PC-9 (cell line): ENCODE data around the gene FAM219A. TPM values are rescaled to one million over a fixed set of nuclear protein-coding genes. Genes with fewer than 3 reads are reported as not detected.
"Not testable (repeated sequence)": the region's sequence is repeated elsewhere in the genome, so short reads cannot be mapped to it uniquely, and the experiment has no call there.

Source experiments
- BruUV-seq: library from RNA; stranded (reverse); fragments of 400-500 nt; replicated peaks from 2 replicates; lab custom pipeline; 2021; lab: Mats Ljungman, UMichigan
- CTCF ChIA-PET: fragments of 300-600 bp; sonication (Branson Sonifier 250); formaldehyde crosslinking; loops from one replicate; lab custom pipeline; 2022; ENCODE audit warnings: antibody characterized with exemption; lab: Charles Lee
- POLR2A ChIA-PET: fragments of 300-600 bp; sonication (Branson Sonifier 250); formaldehyde crosslinking; loops from one replicate; lab custom pipeline; 2022; ENCODE audit warnings: antibody characterized with exemption; ENCODE audit not compliant: unreplicated experiment; lab: Charles Lee
- DNase-seq, 2 experiments: peaks; one replicate each; pipeline versions ENCODE4 v3.0.0 to v3.0.0-alpha.2; 2015 to 2022; ENCODE audit warnings: mixed read lengths in 1 of 2
- H2AFZ ChIP-seq: fragments of 200-600 bp; sonication (generic); 2 replicates; pipeline ENCODE4 v1.8.1; 2017; ENCODE audit warnings: antibody characterized with exemption
- H3F3A ChIP-seq: fragments of 200-600 bp; sonication (generic); 2 replicates; pipeline ENCODE4 v1.8.1; 2017; ENCODE audit warnings: antibody characterized with exemption, mild to moderate bottlenecking, low read depth; ENCODE audit not compliant: insufficient read depth
- H3K27ac ChIP-seq: fragments of 200-600 bp; sonication (generic); 2 replicates; pipeline ENCODE4 v1.6.1; 2016; ENCODE audit warnings: mixed run types
- H3K27me3 ChIP-seq: fragments of 200-600 bp; sonication (generic); 2 replicates; pipeline ENCODE4 v1.6.1; 2016; ENCODE audit warnings: low read depth, mixed run types; ENCODE audit not compliant: insufficient read depth
- H3K36me3 ChIP-seq: fragments of 200-600 bp; sonication (generic); 2 replicates; pipeline ENCODE4 v1.6.1; 2016; ENCODE audit warnings: low read depth, mixed run types
- H3K4me1 ChIP-seq: fragments of 200-600 bp; sonication (generic); replicated peaks from 2 replicates; pipeline ENCODE4 v1.6.1; 2016; ENCODE audit warnings: mixed run types; ENCODE audit not compliant: insufficient read depth
- H3K4me2 ChIP-seq: fragments of 200-600 bp; sonication (generic); 2 replicates; pipeline ENCODE4 v1.6.1; 2017; ENCODE audit warnings: mixed run types
- H3K4me3 ChIP-seq: fragments of 200-600 bp; sonication (generic); 2 replicates; pipeline ENCODE4 v1.6.1; 2016; ENCODE audit warnings: mixed run types
- H3K79me2 ChIP-seq: fragments of 200-600 bp; sonication (generic); 2 replicates; pipeline ENCODE4 v1.6.1; 2017; ENCODE audit warnings: low read depth, mixed run types
- H3K9me2 ChIP-seq: fragments of 200-600 bp; sonication (generic); 2 replicates; pipeline ENCODE4 v1.8.1; 2017; ENCODE audit warnings: mild to moderate bottlenecking; ENCODE audit not compliant: insufficient read depth
- H3K9me3 ChIP-seq: fragments of 200-600 bp; sonication (generic); 2 replicates; pipeline ENCODE4 v1.8.1; 2016; ENCODE audit warnings: low read depth; ENCODE audit not compliant: insufficient read depth
- H4K20me1 ChIP-seq: fragments of 200-600 bp; sonication (generic); 2 replicates; pipeline ENCODE4 v1.8.1; 2017; ENCODE audit not compliant: insufficient read depth
- EZH2 ChIP-seq: fragments of 200-600 bp; sonication (generic); IDR thresholded peaks from 2 replicates; pipeline ENCODE4 v1.8.0; 2017; ENCODE audit warnings: antibody characterized with exemption, low read depth
- intact Hi-C: fragments of 100-400 bp; cut with micrococcal nuclease; formaldehyde crosslinking; loops from one replicate; pipeline ENCODE4 v1.10.0; 2022; ENCODE audit not compliant: unreplicated experiment
- total RNA-seq: library from RNA; stranded (reverse); gene quantifications from 2 replicates; pipeline ENCODE4 v1.2.3, GENCODE V29; 2021
- TF ChIP-seq, protein P1 (sequence below): fragments of 200-600 bp; sonication (generic); conservative IDR thresholded peaks from 2 replicates; pipeline ENCODE4 v1.6.1; 2017; ENCODE audit warnings: mixed run types, antibody characterized with exemption, mild to moderate bottlenecking, moderate library complexity

The FAM219A gene
- total RNA-seq, 1 experiment from 2014 or later, result 15.6 TPM

- H3K4me1 ChIP-seq, result no peaks in the 10 kb centered on the region
- no peaks in the 10 kb centered on the region for H3F3A ChIP-seq
- H3K36me3 ChIP-seq, result no peaks in the 10 kb centered on the region
- H3K4me2 ChIP-seq, result no peak overlapping the region
- H2AFZ ChIP-seq, result no peak overlapping the region
- no peak overlapping the region for H3K27ac ChIP-seq
- H3K4me3 ChIP-seq, result no peak overlapping the region
- CTCF ChIA-PET, result no interaction called here
- H4K20me1 ChIP-seq, result no peaks in the 10 kb centered on the region
- intact Hi-C loops, result no loop called here
- H3K27me3 ChIP-seq, result no peaks in the 10 kb centered on the region
- no TSS peak for BruUV-seq
- H3K79me2 ChIP-seq, result no peaks in the 10 kb centered on the region
- no peak for DNase-seq
- POLR2A ChIA-PET, result no interaction called here
- H3K9me3 ChIP-seq, result no peaks in the 10 kb centered on the region
- no peaks in the 10 kb centered on the region for H3K9me2 ChIP-seq
- TF ChIP-seq EZH2, result no peak
- TF ChIP-seq, protein P1, sequence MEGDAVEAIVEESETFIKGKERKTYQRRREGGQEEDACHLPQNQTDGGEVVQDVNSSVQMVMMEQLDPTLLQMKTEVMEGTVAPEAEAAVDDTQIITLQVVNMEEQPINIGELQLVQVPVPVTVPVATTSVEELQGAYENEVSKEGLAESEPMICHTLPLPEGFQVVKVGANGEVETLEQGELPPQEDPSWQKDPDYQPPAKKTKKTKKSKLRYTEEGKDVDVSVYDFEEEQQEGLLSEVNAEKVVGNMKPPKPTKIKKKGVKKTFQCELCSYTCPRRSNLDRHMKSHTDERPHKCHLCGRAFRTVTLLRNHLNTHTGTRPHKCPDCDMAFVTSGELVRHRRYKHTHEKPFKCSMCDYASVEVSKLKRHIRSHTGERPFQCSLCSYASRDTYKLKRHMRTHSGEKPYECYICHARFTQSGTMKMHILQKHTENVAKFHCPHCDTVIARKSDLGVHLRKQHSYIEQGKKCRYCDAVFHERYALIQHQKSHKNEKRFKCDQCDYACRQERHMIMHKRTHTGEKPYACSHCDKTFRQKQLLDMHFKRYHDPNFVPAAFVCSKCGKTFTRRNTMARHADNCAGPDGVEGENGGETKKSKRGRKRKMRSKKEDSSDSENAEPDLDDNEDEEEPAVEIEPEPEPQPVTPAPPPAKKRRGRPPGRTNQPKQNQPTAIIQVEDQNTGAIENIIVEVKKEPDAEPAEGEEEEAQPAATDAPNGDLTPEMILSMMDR, result no peak
Measured at GRCh38 chr9:34442770-34443169, 15.6 kb downstream of the FAM219A start.

DNA sequence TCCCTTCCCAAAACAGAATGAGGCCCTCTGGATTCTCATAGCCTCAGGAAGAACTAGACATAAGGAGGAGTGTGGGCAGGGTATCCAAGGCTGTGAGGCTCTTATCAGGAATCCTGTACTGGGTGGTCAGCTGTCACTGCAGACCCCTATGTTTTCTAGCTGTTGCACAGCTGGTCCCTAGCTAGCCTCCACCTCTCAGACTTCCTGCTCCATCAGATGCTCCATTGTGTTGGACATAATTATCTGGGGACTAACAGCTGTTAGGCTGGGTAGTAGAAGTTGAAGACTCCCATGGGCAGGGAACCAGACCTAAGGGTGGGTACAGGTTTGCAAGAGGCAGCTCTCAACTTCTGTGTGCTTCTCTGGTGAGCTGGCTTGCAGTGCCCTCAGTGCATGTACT, 18.4 kb downstream of the FAM219A start:
- Histone ChIP-seq H3K36me3 (no peaks in the 10 kb centered on the region), H2AFZ (no peak overlapping the region), H3F3A (no peaks in the 10 kb centered on the region), H3K9me2 (no peaks in the 10 kb centered on the region), H3K9me3 (no peaks in the 10 kb centered on the region), H3K4me3 (no peak overlapping the region), H3K4me1 (no peaks in the 10 kb centered on the region), H3K79me2 (no peaks in the 10 kb centered on the region), H4K20me1 (0 out of 2 replicates have a peak, but pooled peaks cover 5% of the 10 kb centered on the region), H3K27me3 (no peaks in the 10 kb centered on the region), H3K27ac (no peak overlapping the region), H3K4me2 (no peak overlapping the region)
- TF ChIP-seq, protein P1, result no peak
- TF ChIP-seq EZH2, result no peak
- ChIA-PET CTCF (interaction anchor here (1.1 kb wide), 1 partner anchor 36 kb away, joined by 3 read pairs; no protein-coding TSS in a partner anchor), POLR2A (no interaction called here)
- intact Hi-C loops, result no loop called here
- BruUV-seq, result no TSS peak
- DNase-seq, result no peak

GRCh38 chr9:34438465-34438864, 19.9 kb downstream of the FAM219A start:
- POLR2A ChIA-PET, result not testable (repeated sequence)

DNA sequence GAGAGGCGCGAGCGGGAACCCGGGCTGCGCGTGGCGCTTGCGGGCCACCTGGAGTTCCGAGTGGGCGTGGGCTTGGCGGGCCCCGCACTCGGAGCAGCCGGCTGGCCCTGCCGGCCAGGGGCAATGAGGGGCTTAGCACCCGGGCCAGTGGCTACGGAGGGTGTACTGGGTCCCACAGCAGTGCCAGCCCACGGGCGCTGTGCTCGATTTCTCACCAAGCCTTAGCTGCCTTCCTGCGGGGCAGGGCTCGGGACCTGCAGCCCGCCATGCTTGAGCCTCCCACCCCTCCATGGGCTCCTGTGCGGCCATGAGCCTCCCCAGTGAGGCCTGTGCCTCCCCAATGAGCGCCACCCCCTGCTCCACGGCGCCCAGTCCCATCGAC, 20.5 kb downstream of the FAM219A start:
- H4K20me1 ChIP-seq, H3K4me1 ChIP-seq, H3K36me3 ChIP-seq, H2AFZ ChIP-seq, H3K27me3 ChIP-seq, H3K4me3 ChIP-seq, H3F3A ChIP-seq, H3K4me2 ChIP-seq, CTCF ChIA-PET, H3K9me2 ChIP-seq, POLR2A ChIA-PET, BruUV-seq, H3K27ac ChIP-seq, H3K9me3 ChIP-seq, H3K79me2 ChIP-seq, DNase-seq: not testable (repeated sequence)
- intact Hi-C loops, result loop anchor here (1.0 to 2.0 kb wide), 3 partner anchors 62 to 153 kb away; no protein-coding TSS in a partner anchor

More at GRCh38 chr9:34438465-34438864, 19.9 kb downstream of the FAM219A start:
- DNase-seq, CTCF ChIA-PET, H4K20me1 ChIP-seq, H3K4me3 ChIP-seq, H3K4me2 ChIP-seq, H3K36me3 ChIP-seq, H3F3A ChIP-seq, intact Hi-C loops, H3K79me2 ChIP-seq, H3K9me2 ChIP-seq, H3K27ac ChIP-seq, H3K4me1 ChIP-seq, H2AFZ ChIP-seq, BruUV-seq, H3K27me3 ChIP-seq, H3K9me3 ChIP-seq: not testable (repeated sequence)
